Measurements from ENCODE around the gene SMARCE1.
"Not testable (repeated sequence)": the region's sequence is repeated elsewhere in the genome, so short reads cannot be mapped to it uniquely, and the experiment has no call there.

The SMARCE1 gene

GRCh38 chr17:40600486-40601046 lies 47.1 kb downstream of the SMARCE1 start:
- no peak overlapping the region for H3K27ac ChIP-seq (ENCODE audit: low read depth in 2 of 2, low read length in 2 of 2)
- H3K9ac ChIP-seq (ENCODE audit: low read depth in 1 of 2, low read length in 2 of 2), result no peak overlapping the region
- H3K27me3 ChIP-seq (ENCODE audit: control insufficient read depth in 2 of 2, insufficient read depth in 2 of 2, low read length in 2 of 2), result no peaks in the 10 kb centered on the region
- H3K9me3 ChIP-seq (ENCODE audit: control insufficient read depth in 2 of 2, low read length in 2 of 2), result no peaks in the 10 kb centered on the region
- peaks cover 3 to 7% of the 10 kb centered on the region in 2 donors for H3K4me1 ChIP-seq (ENCODE audit: control insufficient read depth in 2 of 2, insufficient read depth in 2 of 2, low read length in 2 of 2)
- H3K36me3 ChIP-seq (ENCODE audit: control insufficient read depth in 2 of 2, insufficient read depth in 2 of 2, low read length in 2 of 2), result no peaks in the 10 kb centered on the region
- no peak overlapping the region for H3K4me3 ChIP-seq (ENCODE audit: low read length in 2 of 2)

GRCh38 chr17:40599468-40599763 lies 48.2 kb downstream of the SMARCE1 start:
- no peak overlapping the region for H3K9ac ChIP-seq (ENCODE audit: low read depth in 1 of 2, low read length in 2 of 2)
- H3K4me1 ChIP-seq (ENCODE audit: control insufficient read depth in 2 of 2, insufficient read depth in 2 of 2, low read length in 2 of 2), result peaks cover 3 to 7% of the 10 kb centered on the region in 2 donors
- H3K4me3 ChIP-seq (ENCODE audit: low read length in 2 of 2), result no peak overlapping the region
- no peaks in the 10 kb centered on the region for H3K36me3 ChIP-seq (ENCODE audit: control insufficient read depth in 2 of 2, insufficient read depth in 2 of 2, low read length in 2 of 2)
- no peaks in the 10 kb centered on the region for H3K27me3 ChIP-seq (ENCODE audit: control insufficient read depth in 2 of 2, insufficient read depth in 2 of 2, low read length in 2 of 2)
- H3K9me3 ChIP-seq (ENCODE audit: control insufficient read depth in 2 of 2, low read length in 2 of 2), result no peaks in the 10 kb centered on the region
- peak overlapping the region; percentile 20 to 29 for H3K27ac ChIP-seq (ENCODE audit: low read depth in 2 of 2, low read length in 2 of 2)

DNA sequence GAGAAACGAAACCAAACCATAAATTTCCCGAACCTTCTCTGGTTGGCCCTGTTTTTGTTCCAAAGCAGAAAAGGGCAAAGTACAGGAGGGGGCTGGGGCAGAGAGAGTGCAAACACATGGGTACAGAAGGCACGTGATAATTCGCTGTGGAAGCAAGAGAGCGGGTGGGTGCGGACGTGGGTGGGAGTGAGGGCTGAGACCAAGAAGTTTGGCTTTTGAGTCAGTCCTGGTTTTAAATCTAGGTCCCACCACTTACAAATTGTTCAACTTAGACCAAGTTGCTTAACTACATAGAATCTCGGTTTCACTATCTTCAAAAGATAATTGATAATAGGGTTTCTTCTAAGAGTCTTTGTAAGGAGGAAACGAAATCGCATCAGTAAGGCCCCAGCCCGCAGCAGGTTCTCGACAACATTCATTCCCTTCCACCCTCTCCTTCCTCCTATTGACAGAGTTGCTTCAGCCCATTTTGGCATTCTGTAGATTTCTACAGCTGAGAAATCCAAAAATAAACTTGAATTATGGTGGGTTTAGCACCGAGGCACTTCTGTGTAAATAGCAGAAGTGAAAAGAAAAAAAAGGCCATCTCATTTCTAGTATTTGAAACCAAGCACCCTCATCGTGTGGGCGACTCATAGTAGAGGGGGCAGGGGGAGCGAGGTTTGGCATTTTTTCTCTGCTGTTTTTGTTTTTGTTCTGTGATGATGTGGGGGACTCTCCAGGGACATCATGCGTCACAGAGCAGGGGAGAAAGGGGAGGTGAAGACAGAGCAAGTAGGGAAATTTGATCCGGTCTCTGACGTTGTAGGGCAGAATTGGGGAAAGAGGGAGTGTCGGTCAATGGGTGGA lies 48.8 kb downstream of the SMARCE1 start:
- Histone ChIP-seq H3K4me3 (ENCODE audit: low read length in 2 of 2) (no peak overlapping the region), H3K27ac (ENCODE audit: low read depth in 2 of 2, low read length in 2 of 2) (peak overlapping the region; percentile 20 to 29), H3K27me3 (ENCODE audit: control insufficient read depth in 2 of 2, insufficient read depth in 2 of 2, low read length in 2 of 2) (no peaks in the 10 kb centered on the region), H3K36me3 (ENCODE audit: control insufficient read depth in 2 of 2, insufficient read depth in 2 of 2, low read length in 2 of 2) (no peaks in the 10 kb centered on the region), H3K4me1 (ENCODE audit: control insufficient read depth in 2 of 2, insufficient read depth in 2 of 2, low read length in 2 of 2) (peaks cover 3 to 7% of the 10 kb centered on the region in 2 donors), H3K9ac (ENCODE audit: low read depth in 1 of 2, low read length in 2 of 2) (peak overlapping the region in 1 of 2 donors; percentile 15), H3K9me3 (ENCODE audit: control insufficient read depth in 2 of 2, low read length in 2 of 2) (no peaks in the 10 kb centered on the region)

GRCh38 chr17:40598301-40598618 lies 49.4 kb downstream of the SMARCE1 start:
- H3K27ac ChIP-seq (ENCODE audit: low read depth in 2 of 2, low read length in 2 of 2), result peak overlapping the region in 1 of 2 donors; percentile 29
- H3K9me3 ChIP-seq (ENCODE audit: control insufficient read depth in 2 of 2, low read length in 2 of 2), result no peaks in the 10 kb centered on the region
- H3K9ac ChIP-seq (ENCODE audit: low read depth in 1 of 2, low read length in 2 of 2), result peak overlapping the region in 1 of 2 donors; percentile 15

DNA sequence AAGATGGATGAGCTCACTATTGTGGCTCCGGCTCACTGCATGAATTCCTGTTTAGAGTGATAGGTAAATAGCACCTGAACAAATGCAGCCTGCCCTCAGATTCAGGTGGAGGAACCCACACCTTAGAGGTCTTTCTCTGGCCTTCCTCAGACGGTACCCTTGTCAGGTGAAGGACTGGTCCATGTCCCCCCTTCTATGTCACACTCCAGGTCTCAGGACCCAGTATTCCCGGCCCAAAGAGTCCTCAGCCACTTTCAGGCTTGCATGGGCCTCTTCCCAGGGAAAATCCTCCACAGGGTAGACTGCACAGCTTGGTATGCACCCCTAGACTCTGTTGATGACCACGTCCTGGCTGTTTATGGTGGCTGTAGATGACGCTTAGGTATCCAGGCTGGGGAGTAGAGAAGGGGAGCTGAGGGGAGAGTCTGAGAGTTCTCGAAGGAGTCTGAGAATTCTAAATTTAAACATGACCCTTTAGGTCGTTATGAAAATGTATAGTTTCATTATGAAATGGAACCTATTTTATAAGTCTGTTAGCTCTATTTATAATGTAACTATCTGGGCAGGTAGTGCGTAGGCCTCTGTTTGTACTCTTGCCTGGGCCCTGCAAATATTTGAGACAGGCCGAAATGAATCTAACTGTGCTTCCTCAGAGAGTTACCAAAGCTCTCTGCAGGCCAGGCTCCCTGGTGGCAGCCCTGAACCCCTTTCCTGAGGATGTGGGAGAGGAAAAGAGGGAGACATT lies 49.9 kb downstream of the SMARCE1 start:
- Histone ChIP-seq H3K9ac (ENCODE audit: low read depth in 1 of 2, low read length in 2 of 2) (no peak overlapping the region), H3K27ac (ENCODE audit: low read depth in 2 of 2, low read length in 2 of 2) (peak overlapping the region in 1 of 2 donors; percentile 29), H3K36me3 (ENCODE audit: control insufficient read depth in 2 of 2, insufficient read depth in 2 of 2, low read length in 2 of 2) (no peaks in the 10 kb centered on the region), H3K4me3 (ENCODE audit: low read length in 2 of 2) (no peak overlapping the region), H3K9me3 (ENCODE audit: control insufficient read depth in 2 of 2, low read length in 2 of 2) (no peaks in the 10 kb centered on the region), H3K4me1 (ENCODE audit: control insufficient read depth in 2 of 2, insufficient read depth in 2 of 2, low read length in 2 of 2) (peaks cover 3 to 7% of the 10 kb centered on the region in 2 donors), H3K27me3 (ENCODE audit: control insufficient read depth in 2 of 2, insufficient read depth in 2 of 2, low read length in 2 of 2) (no peaks in the 10 kb centered on the region)

More at GRCh38 chr17:40598301-40598618, 49.4 kb downstream of the SMARCE1 start:
- Histone ChIP-seq H3K27me3 (ENCODE audit: control insufficient read depth in 2 of 2, insufficient read depth in 2 of 2, low read length in 2 of 2) (no peaks in the 10 kb centered on the region), H3K36me3 (ENCODE audit: control insufficient read depth in 2 of 2, insufficient read depth in 2 of 2, low read length in 2 of 2) (no peaks in the 10 kb centered on the region), H3K4me3 (ENCODE audit: low read length in 2 of 2) (no peak overlapping the region), H3K4me1 (ENCODE audit: control insufficient read depth in 2 of 2, insufficient read depth in 2 of 2, low read length in 2 of 2) (peaks cover 3 to 7% of the 10 kb centered on the region in 2 donors)

DNA sequence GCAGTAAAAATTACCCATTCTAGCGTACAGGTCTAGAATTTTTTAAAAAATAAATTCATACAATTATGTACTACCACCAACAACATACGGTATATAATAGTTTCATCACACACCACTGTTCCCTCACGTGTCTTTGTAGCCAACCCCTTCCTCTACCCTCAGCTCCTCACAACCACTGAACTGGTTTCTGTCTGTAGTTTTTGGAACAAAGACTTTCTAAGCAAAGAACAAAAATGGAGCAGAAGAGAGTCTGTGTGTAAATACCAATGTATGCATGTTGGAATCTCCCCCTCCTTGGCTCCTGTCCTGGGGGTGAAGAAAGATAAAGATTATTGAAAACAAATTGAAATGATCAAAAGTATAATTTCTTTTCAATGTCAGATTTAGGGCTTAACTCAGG lies 50.5 kb downstream of the SMARCE1 start:
- Histone ChIP-seq H3K27ac (ENCODE audit: low read depth in 2 of 2, low read length in 2 of 2) (no peak overlapping the region), H3K9ac (ENCODE audit: low read depth in 1 of 2, low read length in 2 of 2) (no peak overlapping the region), H3K36me3 (ENCODE audit: control insufficient read depth in 2 of 2, insufficient read depth in 2 of 2, low read length in 2 of 2) (no peaks in the 10 kb centered on the region), H3K27me3 (ENCODE audit: control insufficient read depth in 2 of 2, insufficient read depth in 2 of 2, low read length in 2 of 2) (no peaks in the 10 kb centered on the region), H3K4me3 (ENCODE audit: low read length in 2 of 2) (no peak overlapping the region), H3K9me3 (ENCODE audit: control insufficient read depth in 2 of 2, low read length in 2 of 2) (no peaks in the 10 kb centered on the region), H3K4me1 (ENCODE audit: control insufficient read depth in 2 of 2, insufficient read depth in 2 of 2, low read length in 2 of 2) (peaks cover 3 to 4% of the 10 kb centered on the region in 2 donors)

DNA sequence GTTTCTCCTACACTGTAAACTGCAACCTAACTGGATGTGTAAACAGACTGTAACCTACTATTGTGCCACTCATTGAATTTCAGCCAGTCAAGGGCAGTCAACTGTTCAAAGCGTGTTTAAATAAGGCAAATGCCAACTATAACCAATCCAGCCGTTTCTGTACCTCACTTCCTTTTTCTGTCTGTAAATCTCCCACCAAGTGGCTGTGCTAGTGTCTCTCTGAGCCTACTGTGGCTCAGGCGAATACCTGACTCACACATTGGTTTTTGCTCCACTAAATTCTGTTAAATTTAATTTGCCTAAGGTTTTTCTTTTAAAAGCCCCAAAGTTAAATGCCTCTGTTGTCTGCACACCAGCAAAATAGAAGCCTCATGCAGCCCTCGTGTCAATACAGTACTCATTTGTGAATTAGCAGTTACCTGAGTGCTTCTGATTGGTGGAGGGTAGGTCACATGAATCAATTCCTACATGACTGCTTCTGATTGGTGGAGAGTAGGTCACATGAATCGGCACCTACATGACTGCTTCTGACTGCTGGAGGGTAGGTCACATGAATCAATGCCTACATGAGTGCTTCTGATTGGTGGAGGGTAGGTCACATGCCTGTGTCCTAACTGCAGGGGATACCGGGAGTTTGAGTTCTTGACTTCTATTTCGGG lies 51.2 kb downstream of the SMARCE1 start:
- no peak overlapping the region for H3K4me3 ChIP-seq (ENCODE audit: low read length in 2 of 2)
- no peaks in the 10 kb centered on the region for H3K36me3 ChIP-seq (ENCODE audit: control insufficient read depth in 2 of 2, insufficient read depth in 2 of 2, low read length in 2 of 2)
- no peaks in the 10 kb centered on the region for H3K9me3 ChIP-seq (ENCODE audit: control insufficient read depth in 2 of 2, low read length in 2 of 2)
- H3K27me3 ChIP-seq (ENCODE audit: control insufficient read depth in 2 of 2, insufficient read depth in 2 of 2, low read length in 2 of 2), result no peaks in the 10 kb centered on the region
- H3K9ac ChIP-seq (ENCODE audit: low read depth in 1 of 2, low read length in 2 of 2), result no peak overlapping the region
- H3K4me1 ChIP-seq (ENCODE audit: control insufficient read depth in 2 of 2, insufficient read depth in 2 of 2, low read length in 2 of 2), result peaks cover 3 to 4% of the 10 kb centered on the region in 2 donors
- H3K27ac ChIP-seq (ENCODE audit: low read depth in 2 of 2, low read length in 2 of 2), result no peak overlapping the region

GRCh38 chr17:40590742-40591141 lies 56.9 kb downstream of the SMARCE1 start:
- no peak overlapping the region for H3K4me3 ChIP-seq (ENCODE audit: low read length in 2 of 2)
- H3K4me1 ChIP-seq (ENCODE audit: control insufficient read depth in 2 of 2, insufficient read depth in 2 of 2, low read length in 2 of 2), result no peaks in the 10 kb centered on the region

GRCh38 chr17:40588552-40588951 lies 59.1 kb downstream of the SMARCE1 start:
- H3K9me3 ChIP-seq (ENCODE audit: control insufficient read depth in 2 of 2, low read length in 2 of 2), result no peaks in the 10 kb centered on the region
- H3K4me3 ChIP-seq (ENCODE audit: low read length in 2 of 2), result no peak overlapping the region
- H3K36me3 ChIP-seq (ENCODE audit: control insufficient read depth in 2 of 2, insufficient read depth in 2 of 2, low read length in 2 of 2), result no peaks in the 10 kb centered on the region
- no peak overlapping the region for H3K27ac ChIP-seq (ENCODE audit: low read depth in 2 of 2, low read length in 2 of 2)
- H3K4me1 ChIP-seq (ENCODE audit: control insufficient read depth in 2 of 2, insufficient read depth in 2 of 2, low read length in 2 of 2), result no peaks in the 10 kb centered on the region
- H3K9ac ChIP-seq (ENCODE audit: low read depth in 1 of 2, low read length in 2 of 2), result no peak overlapping the region
- no peaks in the 10 kb centered on the region for H3K27me3 ChIP-seq (ENCODE audit: control insufficient read depth in 2 of 2, insufficient read depth in 2 of 2, low read length in 2 of 2)

More at GRCh38 chr17:40590742-40591141, 56.9 kb downstream of the SMARCE1 start:
- H3K27ac ChIP-seq (ENCODE audit: low read depth in 2 of 2, low read length in 2 of 2), result no peak overlapping the region
- no peak overlapping the region for H3K9ac ChIP-seq (ENCODE audit: low read depth in 1 of 2, low read length in 2 of 2)
- no peaks in the 10 kb centered on the region for H3K9me3 ChIP-seq (ENCODE audit: control insufficient read depth in 2 of 2, low read length in 2 of 2)
- H3K27me3 ChIP-seq (ENCODE audit: control insufficient read depth in 2 of 2, insufficient read depth in 2 of 2, low read length in 2 of 2), result no peaks in the 10 kb centered on the region
- H3K36me3 ChIP-seq (ENCODE audit: control insufficient read depth in 2 of 2, insufficient read depth in 2 of 2, low read length in 2 of 2), result no peaks in the 10 kb centered on the region

GRCh38 chr17:40586264-40586663 lies 61.4 kb downstream of the SMARCE1 start:
- not testable (repeated sequence) for H3K36me3 ChIP-seq (ENCODE audit: control insufficient read depth in 2 of 2, insufficient read depth in 2 of 2, low read length in 2 of 2); H3K4me3 ChIP-seq (ENCODE audit: low read length in 2 of 2); H3K9me3 ChIP-seq (ENCODE audit: control insufficient read depth in 2 of 2, low read length in 2 of 2); H3K27ac ChIP-seq (ENCODE audit: low read depth in 2 of 2, low read length in 2 of 2); H3K4me1 ChIP-seq (ENCODE audit: control insufficient read depth in 2 of 2, insufficient read depth in 2 of 2, low read length in 2 of 2); H3K9ac ChIP-seq (ENCODE audit: low read depth in 1 of 2, low read length in 2 of 2); H3K27me3 ChIP-seq (ENCODE audit: control insufficient read depth in 2 of 2, insufficient read depth in 2 of 2, low read length in 2 of 2)

Measured in mucosa of rectum (tissue), 2 donors.